H9 (cell line): ENCODE results near the gene RUNX2. TPM values are rescaled to one million over a fixed set of nuclear protein-coding genes. Genes with fewer than 3 reads are reported as not detected.

Source experiments
- DNase-seq: peaks from one replicate; pipeline ENCODE4 v3.0.0-alpha.2; 2017
- H2AFZ ChIP-seq: one replicate; pipeline ENCODE4 v1.6.1; 2013; ENCODE audit warnings: mild to moderate bottlenecking, low read length, control low read depth, moderate library complexity
- H2AK5ac ChIP-seq: 2 replicates; pipeline ENCODE4 v1.6.1; 2013; ENCODE audit warnings: low read length, control low read depth, mixed read lengths; ENCODE audit not compliant: insufficient read length
- H2BK120ac ChIP-seq: one replicate; pipeline ENCODE4 v1.6.1; 2013; ENCODE audit warnings: low read depth, mild to moderate bottlenecking, low read length, control low read depth, inconsistent platforms; ENCODE audit not compliant: poor library complexity, severe bottlenecking
- H2BK12ac ChIP-seq: 2 replicates; pipeline ENCODE4 v1.6.1; 2013; ENCODE audit warnings: low read length, control low read depth, mixed read lengths, low read depth; ENCODE audit not compliant: insufficient read length
- H2BK15ac ChIP-seq: 2 replicates; pipeline ENCODE4 v1.6.1; 2013; ENCODE audit warnings: low read depth, low read length, control low read depth
- H2BK20ac ChIP-seq: one replicate; pipeline ENCODE4 v1.6.1; 2013; ENCODE audit warnings: low read depth, mild to moderate bottlenecking, low read length, control low read depth, inconsistent platforms; ENCODE audit not compliant: poor library complexity, severe bottlenecking
- H2BK5ac ChIP-seq: 2 replicates; pipeline ENCODE4 v1.6.1; 2013; ENCODE audit warnings: low read length, control low read depth, mixed read lengths; ENCODE audit not compliant: insufficient read length
- H3K14ac ChIP-seq: 2 replicates; pipeline ENCODE4 v1.6.1; 2013; ENCODE audit warnings: low read length, control low read depth; ENCODE audit not compliant: insufficient read depth
- H3K18ac ChIP-seq: 2 replicates; pipeline ENCODE4 v1.6.1; 2013; ENCODE audit warnings: low read depth, mild to moderate bottlenecking, mixed read lengths, low read length, control low read depth; ENCODE audit not compliant: insufficient read length
- H3K23ac ChIP-seq: 2 replicates; pipeline ENCODE4 v1.6.1; 2013; ENCODE audit warnings: low read length, control low read depth, mixed read lengths, low read depth; ENCODE audit not compliant: insufficient read length
- H3K23me2 ChIP-seq: 2 replicates; pipeline ENCODE4 v1.6.1; 2013; ENCODE audit warnings: low read depth, mild to moderate bottlenecking, mixed read lengths, low read length, control low read depth; ENCODE audit not compliant: insufficient read length, poor library complexity, severe bottlenecking
- H3K27ac ChIP-seq: 2 replicates; pipeline ENCODE4 v1.5.1; 2013; ENCODE audit warnings: low read length, control low read depth, mixed read lengths, low read depth; ENCODE audit not compliant: insufficient read length
- H3K27me3 ChIP-seq: 2 replicates; pipeline ENCODE4 v1.6.1; 2013; ENCODE audit warnings: low read length, control low read depth, inconsistent platforms; ENCODE audit not compliant: insufficient read depth
- H3K4ac ChIP-seq: 2 replicates; pipeline ENCODE4 v1.6.1; 2013; ENCODE audit warnings: low read depth, mild to moderate bottlenecking, control low read depth, inconsistent platforms, low read length, moderate library complexity
- H3K4me1 ChIP-seq: 2 replicates; pipeline ENCODE4 v1.6.1; 2013; ENCODE audit warnings: low read length, control low read depth, inconsistent platforms; ENCODE audit not compliant: insufficient read depth
- H3K4me2 ChIP-seq: 2 replicates; pipeline ENCODE4 v1.6.1; 2013; ENCODE audit warnings: low read length, control low read depth, mixed read lengths; ENCODE audit not compliant: insufficient read length, insufficient read depth
- H3K56ac ChIP-seq: 2 replicates; pipeline ENCODE4 v1.6.1; 2013; ENCODE audit warnings: low read depth, mild to moderate bottlenecking, mixed read lengths, low read length, control low read depth; ENCODE audit not compliant: insufficient read length
- H3K79me1 ChIP-seq: 2 replicates; pipeline ENCODE4 v1.6.1; 2013; ENCODE audit warnings: low read depth, mild to moderate bottlenecking, moderate library complexity, low read length, control low read depth, inconsistent platforms; ENCODE audit not compliant: insufficient read depth, poor library complexity, severe bottlenecking
- H3K79me2 ChIP-seq: 2 replicates; pipeline ENCODE4 v1.6.1; 2013; ENCODE audit warnings: low read length, control low read depth, inconsistent platforms; ENCODE audit not compliant: insufficient read depth
- H3K9ac ChIP-seq: 2 replicates; pipeline ENCODE4 v1.6.1; 2013; ENCODE audit warnings: low read length, control low read depth, mixed read lengths; ENCODE audit not compliant: insufficient read length; ENCODE audit errors: extremely low read depth
- H3K9me3 ChIP-seq: one replicate; pipeline ENCODE4 v1.6.1; 2013; ENCODE audit warnings: low read depth, low read length, inconsistent platforms; ENCODE audit not compliant: control insufficient read depth
- H3T11ph ChIP-seq: one replicate; pipeline ENCODE4 v1.6.1; 2013; ENCODE audit warnings: mild to moderate bottlenecking, low read length, control low read depth, inconsistent platforms
- H4K20me1 ChIP-seq: one replicate; pipeline ENCODE4 v1.6.1; 2013; ENCODE audit not compliant: control insufficient read depth, insufficient read length, insufficient read depth
- H4K5ac ChIP-seq: 2 replicates; pipeline ENCODE4 v1.6.1; 2013; ENCODE audit warnings: low read depth, mild to moderate bottlenecking, mixed read lengths, low read length, control low read depth; ENCODE audit not compliant: insufficient read length
- H4K8ac ChIP-seq: replicated peaks from 2 replicates; pipeline ENCODE4 v1.6.1; 2013; ENCODE audit warnings: low read length, control low read depth, mixed read lengths, low read depth; ENCODE audit not compliant: insufficient read length
- H4K91ac ChIP-seq: 2 replicates; pipeline ENCODE4 v1.6.1; 2013; ENCODE audit warnings: low read depth, mild to moderate bottlenecking, moderate library complexity, mixed read lengths, low read length, control low read depth; ENCODE audit not compliant: insufficient read length
- H3K27ac Mint-ChIP-seq, 3 experiments: 2 replicates in 2 of 3; 3 replicates in 1 of 3; pipeline ENCODE4 v1.8.0; 2020 to 2021; ENCODE audit warnings: mixed read lengths in 3 of 3, mild to moderate bottlenecking in 1 of 3, moderate library complexity in 1 of 3
- H3K27me3 Mint-ChIP-seq: 2 replicates; pipeline ENCODE4 v1.8.0; 2021; ENCODE audit warnings: low read depth, mild to moderate bottlenecking, moderate library complexity, mixed read lengths
- H3K36me3 Mint-ChIP-seq, 3 experiments: 2 replicates in 2 of 3; 3 replicates in 1 of 3; pipeline ENCODE4 v1.8.0; 2020 to 2021; ENCODE audit warnings: low read depth in 3 of 3, mixed read lengths in 3 of 3; ENCODE audit not compliant: insufficient read depth in 1 of 3
- H3K4me1 Mint-ChIP-seq, 2 experiments: 2 replicates each; pipeline ENCODE4 v1.8.0; 2020; ENCODE audit warnings: mixed read lengths in 2 of 2
- H3K4me3 Mint-ChIP-seq, 2 experiments: 2 replicates in 1 of 2; 3 replicates in 1 of 2; pipeline ENCODE4 v1.8.0; 2020 to 2021; ENCODE audit warnings: mild to moderate bottlenecking in 2 of 2, mixed read lengths in 2 of 2, moderate library complexity in 1 of 2
- H3K9me3 Mint-ChIP-seq, 2 experiments: 2 replicates in 1 of 2; 3 replicates in 1 of 2; pipeline ENCODE4 v1.8.0; 2020; ENCODE audit warnings: mild to moderate bottlenecking in 2 of 2, mixed read lengths in 2 of 2, moderate library complexity in 1 of 2
- CTCF ChIP-seq: fragments of 200-600 bp; sonication (generic); conservative IDR thresholded peaks from 3 replicates; pipeline ENCODE4 v1.8.0; 2021; ENCODE audit warnings: antibody characterized with exemption, mild to moderate bottlenecking
- total RNA-seq: library from RNA; stranded (reverse); gene quantifications from 2 replicates; pipeline ENCODE4 v1.2.1, GENCODE V29; 2021

The RUNX2 gene
- total RNA-seq, 1 experiment from 2014 or later = 0.15 TPM

- Histone ChIP-seq H2BK15ac (no peak overlapping the region), H2AFZ (no peak overlapping the region), H3K4me1 (no peaks in the 10 kb centered on the region), H4K8ac (no peak overlapping the region), H2BK5ac (no peak overlapping the region), H2BK120ac (no peak overlapping the region), H2AK5ac (no peak overlapping the region), H3K14ac (no peak overlapping the region), H3K23me2 (no peaks in the 10 kb centered on the region), H3K18ac (no peak overlapping the region), H3K79me2 (no peaks in the 10 kb centered on the region), H3K4me2 (no peak overlapping the region), H4K20me1 (no peaks in the 10 kb centered on the region), H3K27me3 (no peaks in the 10 kb centered on the region), H4K5ac (no peak overlapping the region), H2BK12ac (no peak overlapping the region), H4K91ac (no peak overlapping the region), H3K56ac (no peak overlapping the region), H3T11ph (no peak overlapping the region), H3K9me3 (no peaks in the 10 kb centered on the region), H3K23ac (no peak overlapping the region), H3K9ac (no peak overlapping the region), H2BK20ac (no peak overlapping the region), H3K27ac (no peak overlapping the region), H3K4ac (no peak overlapping the region), H3K79me1 (no peaks in the 10 kb centered on the region)
- H3K27ac Mint-ChIP-seq = no peak overlapping the region
- H3K27me3 Mint-ChIP-seq = no peaks in the 10 kb centered on the region; the same call in none of the 2 replicates
- H3K4me3 Mint-ChIP-seq = no peak overlapping the region
- H3K9me3 Mint-ChIP-seq = no peaks in the 10 kb centered on the region
- H3K36me3 Mint-ChIP-seq = no peaks in the 10 kb centered on the region
- no peak for TF ChIP-seq CTCF
- H3K4me1 Mint-ChIP-seq = peaks cover 3 to 5% of the 10 kb centered on the region in 2 experiments
- no peak for DNase-seq
Measured at GRCh38 chr6:45488269-45488668, 160.1 kb downstream of the RUNX2 start.
